Smooth muscle cell (in vitro differentiated cells): ENCODE results near the gene NBAS. TPM values are rescaled to one million over a fixed set of nuclear protein-coding genes. Genes with fewer than 3 reads are reported as not detected.

Source experiments
- DNase-seq: peaks from one replicate; lab custom pipeline; 2025; ENCODE audit not compliant: unreplicated experiment; lab: John Stamatoyannopoulos, UW
- H2AFZ ChIP-seq: fragments of 200-600 bp; sonication (generic); 2 replicates; pipeline ENCODE4 v1.6.0; 2016; ENCODE audit warnings: antibody characterized with exemption, low read depth, mild to moderate bottlenecking
- H3F3A ChIP-seq: fragments of 200-600 bp; sonication (generic); 2 replicates; pipeline ENCODE4 v1.6.0; 2017; ENCODE audit warnings: antibody characterized with exemption, low read depth
- H3K27ac ChIP-seq: fragments of 200-600 bp; sonication (generic); 2 replicates; pipeline ENCODE4 v1.5.1; 2016; ENCODE audit warnings: low read depth, mild to moderate bottlenecking
- H3K27me3 ChIP-seq: fragments of 200-600 bp; sonication (generic); 2 replicates; pipeline ENCODE4 v1.6.1; 2016; ENCODE audit warnings: low read depth, mild to moderate bottlenecking
- H3K36me3 ChIP-seq: fragments of 200-600 bp; sonication (generic); 2 replicates; pipeline ENCODE4 v1.5.1; 2016; ENCODE audit warnings: low read depth
- H3K4me1 ChIP-seq: fragments of 200-600 bp; sonication (generic); 2 replicates; pipeline ENCODE4 v1.5.1; 2016; ENCODE audit warnings: low read depth
- H3K4me2 ChIP-seq: fragments of 200-600 bp; sonication (generic); 2 replicates; pipeline ENCODE4 v1.6.0; 2016; ENCODE audit warnings: mild to moderate bottlenecking
- H3K4me3 ChIP-seq: fragments of 200-600 bp; sonication (generic); 2 replicates; pipeline ENCODE4 v1.5.1; 2016; ENCODE audit warnings: mild to moderate bottlenecking
- H3K79me2 ChIP-seq: fragments of 200-600 bp; sonication (generic); 2 replicates; pipeline ENCODE4 v1.6.0; 2016; ENCODE audit warnings: low read depth, mild to moderate bottlenecking
- H3K9ac ChIP-seq: fragments of 200-600 bp; sonication (generic); 2 replicates; pipeline ENCODE4 v1.6.0; 2016; ENCODE audit warnings: low read depth
- H3K9me3 ChIP-seq: fragments of 200-600 bp; sonication (generic); replicated peaks from 2 replicates; pipeline ENCODE4 v1.5.1; 2016; ENCODE audit warnings: low read depth
- H4K20me1 ChIP-seq: fragments of 200-600 bp; sonication (generic); 2 replicates; pipeline ENCODE4 v1.6.0; 2016; ENCODE audit warnings: low read depth
- CTCF ChIP-seq: fragments of 200-600 bp; sonication (generic); IDR thresholded peaks from 2 replicates; pipeline ENCODE4 v1.5.1; 2017; ENCODE audit warnings: borderline replicate concordance, mild to moderate bottlenecking, antibody characterized with exemption; ENCODE audit not compliant: insufficient read depth, poor library complexity, severe bottlenecking
- WGBS: methylation state at CpG from one replicate; pipeline ENCODE4 v1.1.7; 2016; ENCODE audit warnings: low lambda C conversion rate; 5-methylcytosine and 5-hydroxymethylcytosine counted together
- polyA plus RNA-seq: library from polyadenylated mRNA; unstranded; fragments of >200 nt; fragmentation: Nextera tagmentation; extraction: Ambion mirVana; gene quantifications from 2 replicates; pipeline ENCODE4 v1.2.1, GENCODE V29; 2016
- total RNA-seq: library from RNA; depleted of rRNA; stranded (reverse); fragments of >200 nt; gene quantifications from 2 replicates; pipeline ENCODE4 v1.2.3, GENCODE V29; 2014

Gene NBAS
- total and polyA plus RNA-seq, 2 experiments from 2014 or later, result 31.2 to 51.1 TPM

GRCh38 chr2:15201009-15201408 is 360.1 kb downstream of the NBAS start:
- Histone ChIP-seq H2AFZ (no peak overlapping the region), H3K4me1 (no peaks in the 10 kb centered on the region), H4K20me1 (no peaks in the 10 kb centered on the region), H3K4me3 (no peak overlapping the region), H3F3A (no peaks in the 10 kb centered on the region), H3K36me3 (no peaks in the 10 kb centered on the region), H3K79me2 (no peaks in the 10 kb centered on the region), H3K9ac (no peak overlapping the region), H3K9me3 (no peaks in the 10 kb centered on the region), H3K27me3 (no peaks in the 10 kb centered on the region), H3K27ac (no peak overlapping the region), H3K4me2 (no peak overlapping the region)
- no peak for TF ChIP-seq CTCF
- 93% methylated on average over 1 of the region's 1 CpG for WGBS
- no peak for DNase-seq

- no peak overlapping the region for H3K4me2 ChIP-seq
- no peak overlapping the region for H2AFZ ChIP-seq
- H3F3A ChIP-seq, result no peaks in the 10 kb centered on the region
- no peak for DNase-seq
- no peak overlapping the region for H3K4me3 ChIP-seq
- H3K36me3 ChIP-seq, result no peaks in the 10 kb centered on the region
- H3K9ac ChIP-seq, result no peak overlapping the region
- TF ChIP-seq CTCF, result no peak
- no peaks in the 10 kb centered on the region for H3K27me3 ChIP-seq
- no peaks in the 10 kb centered on the region for H3K79me2 ChIP-seq
- H3K9me3 ChIP-seq, result no peaks in the 10 kb centered on the region
- H3K4me1 ChIP-seq, result no peaks in the 10 kb centered on the region
- H3K27ac ChIP-seq, result no peak overlapping the region
- H4K20me1 ChIP-seq, result no peaks in the 10 kb centered on the region
Observed at GRCh38 chr2:15200581-15200980, 360.6 kb downstream of the NBAS start.

GRCh38 chr2:15198051-15198450 is 363.1 kb downstream of the NBAS start:
- Histone ChIP-seq H3K36me3 (no peaks in the 10 kb centered on the region), H3F3A (no peaks in the 10 kb centered on the region), H3K9me3 (no peaks in the 10 kb centered on the region), H2AFZ (no peak overlapping the region), H3K79me2 (no peaks in the 10 kb centered on the region), H3K4me2 (no peak overlapping the region), H3K27ac (no peak overlapping the region), H3K4me1 (no peaks in the 10 kb centered on the region), H3K4me3 (no peak overlapping the region), H3K9ac (no peak overlapping the region), H3K27me3 (no peaks in the 10 kb centered on the region), H4K20me1 (no peaks in the 10 kb centered on the region)
- WGBS, result 95% methylated on average over 3 of the region's 3 CpGs
- TF ChIP-seq CTCF, result no peak
- DNase-seq, result no peak

- no peaks in the 10 kb centered on the region for H3K27me3 ChIP-seq
- no peak overlapping the region for H3K27ac ChIP-seq
- H3K4me2 ChIP-seq, result no peak overlapping the region
- 94% methylated on average over 4 of the region's 4 CpGs for WGBS
- no peaks in the 10 kb centered on the region for H3K36me3 ChIP-seq
- no peaks in the 10 kb centered on the region for H3K79me2 ChIP-seq
- H4K20me1 ChIP-seq, result no peaks in the 10 kb centered on the region
- no peaks in the 10 kb centered on the region for H3F3A ChIP-seq
- no peak for DNase-seq
- no peak overlapping the region for H3K9ac ChIP-seq
- H2AFZ ChIP-seq, result no peak overlapping the region
- no peak for TF ChIP-seq CTCF
- no peak overlapping the region for H3K4me3 ChIP-seq
- no peaks in the 10 kb centered on the region for H3K9me3 ChIP-seq
- no peaks in the 10 kb centered on the region for H3K4me1 ChIP-seq
Observed at GRCh38 chr2:15195813-15196212, 365.3 kb downstream of the NBAS start.
